Gastrocnemius medialis (tissue), 4 donors: ENCODE data around the gene S100A10.

ENCODE experiments used
- POLR2A ChIP-seq, 2 donors: fragments of 450-650 bp; IDR thresholded peaks; one replicate each; pipeline ENCODE4 v1.6.1; 2017; ENCODE audit warnings: antibody characterized with exemption in 2 of 2, mild to moderate bottlenecking in 2 of 2, moderate library complexity in 2 of 2
- TF ChIP-seq, protein P1 (sequence below), 5 experiments: fragments of 450-650 bp in 3 of 5; fragments of 200-600 bp in 2 of 5; sonication (generic) in 2 of 5; IDR thresholded peaks in 4 of 5; conservative IDR thresholded peaks in 1 of 5; 1 replicate in 4 of 5; 2 replicates in 1 of 5; pipeline ENCODE4 v1.5.1; 2016 to 2019; ENCODE audit warnings: antibody characterized with exemption in 5 of 5, mild to moderate bottlenecking in 3 of 5, moderate library complexity in 3 of 5

DNA sequence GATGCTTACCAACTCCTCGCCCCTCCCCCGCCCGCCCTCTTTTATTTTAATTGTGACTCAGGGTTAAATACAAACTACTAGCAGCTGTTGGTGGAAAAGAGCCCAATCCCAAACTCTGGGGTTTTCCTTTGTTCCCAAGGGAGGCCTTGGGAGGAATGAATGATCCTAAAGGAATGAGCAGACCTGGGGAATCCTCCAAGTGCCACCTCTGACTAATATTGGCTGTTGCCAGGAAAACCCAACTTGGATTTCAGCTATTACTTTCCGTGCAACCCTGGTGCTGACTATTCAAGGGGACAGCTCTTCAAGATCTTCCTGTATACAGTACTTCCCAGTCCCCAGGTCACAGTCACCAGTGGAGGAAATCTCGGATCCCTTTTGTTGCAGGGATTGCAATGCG, 1.3 kb upstream of the S100A10 start:
- no peak for TF ChIP-seq POLR2A (IDR thresholded peaks at IDR 0.05)
- TF ChIP-seq, protein P1, sequence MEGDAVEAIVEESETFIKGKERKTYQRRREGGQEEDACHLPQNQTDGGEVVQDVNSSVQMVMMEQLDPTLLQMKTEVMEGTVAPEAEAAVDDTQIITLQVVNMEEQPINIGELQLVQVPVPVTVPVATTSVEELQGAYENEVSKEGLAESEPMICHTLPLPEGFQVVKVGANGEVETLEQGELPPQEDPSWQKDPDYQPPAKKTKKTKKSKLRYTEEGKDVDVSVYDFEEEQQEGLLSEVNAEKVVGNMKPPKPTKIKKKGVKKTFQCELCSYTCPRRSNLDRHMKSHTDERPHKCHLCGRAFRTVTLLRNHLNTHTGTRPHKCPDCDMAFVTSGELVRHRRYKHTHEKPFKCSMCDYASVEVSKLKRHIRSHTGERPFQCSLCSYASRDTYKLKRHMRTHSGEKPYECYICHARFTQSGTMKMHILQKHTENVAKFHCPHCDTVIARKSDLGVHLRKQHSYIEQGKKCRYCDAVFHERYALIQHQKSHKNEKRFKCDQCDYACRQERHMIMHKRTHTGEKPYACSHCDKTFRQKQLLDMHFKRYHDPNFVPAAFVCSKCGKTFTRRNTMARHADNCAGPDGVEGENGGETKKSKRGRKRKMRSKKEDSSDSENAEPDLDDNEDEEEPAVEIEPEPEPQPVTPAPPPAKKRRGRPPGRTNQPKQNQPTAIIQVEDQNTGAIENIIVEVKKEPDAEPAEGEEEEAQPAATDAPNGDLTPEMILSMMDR (IDR thresholded peaks at IDR 0.05 in 4 of 5, conservative IDR thresholded peaks at IDR 0.05 in 1 of 5): no peak
